K562 (cell line): ENCODE results near the gene CTSS.

Experiments
- KAT7 ChIP-seq: sonication (generic); formaldehyde crosslinking; IDR thresholded peaks from 2 replicates; pipeline ENCODE4 v1.8.0; 2022; ENCODE audit warnings: missing genetic modification reagents, mild to moderate bottlenecking, borderline replicate concordance
- LARP7 ChIP-seq: fragments of 450-650 bp; IDR thresholded peaks from 2 replicates; pipeline ENCODE4 v1.6.1; 2016
- POLR2AphosphoS5 ChIP-seq: IDR thresholded peaks from 2 replicates; pipeline ENCODE4 v1.6.1; 2011; ENCODE audit warnings: mild to moderate bottlenecking, low read depth, low read length, moderate library complexity; ENCODE audit not compliant: control insufficient read depth, insufficient read depth
- RBM34 ChIP-seq: fragments of 200-400 bp; formaldehyde crosslinking; IDR thresholded peaks from 2 replicates; pipeline ENCODE4 v1.6.1; 2018; ENCODE audit warnings: low read length, borderline replicate concordance; ENCODE audit not compliant: insufficient read depth
- RCOR1 ChIP-seq, 2 experiments: IDR thresholded peaks; 2 replicates each; pipeline ENCODE4 v1.6.1; 2012; ENCODE audit warnings: low read depth in 2 of 2, low read length in 2 of 2, borderline replicate concordance in 1 of 2, improper control_type of control experiment in 1 of 2
- RFX5 ChIP-seq: IDR thresholded peaks from 2 replicates; pipeline ENCODE4 v1.6.1; 2011; ENCODE audit warnings: low read depth, mild to moderate bottlenecking, improper control_type of control experiment, low read length
- ZNF239 ChIP-seq: fragments of 250-450 bp; sonication (Bioruptor Pico); IDR thresholded peaks from 2 replicates; pipeline ENCODE4 v1.4.0; 2020; ENCODE audit warnings: mild to moderate bottlenecking
- TF ChIP-seq, protein P1 (sequence below): fragments of 250-450 bp; sonication (Bioruptor Pico); IDR thresholded peaks from 2 replicates; pipeline ENCODE4 v1.5.0; 2021; ENCODE audit warnings: mild to moderate bottlenecking, borderline replicate concordance

DNA sequence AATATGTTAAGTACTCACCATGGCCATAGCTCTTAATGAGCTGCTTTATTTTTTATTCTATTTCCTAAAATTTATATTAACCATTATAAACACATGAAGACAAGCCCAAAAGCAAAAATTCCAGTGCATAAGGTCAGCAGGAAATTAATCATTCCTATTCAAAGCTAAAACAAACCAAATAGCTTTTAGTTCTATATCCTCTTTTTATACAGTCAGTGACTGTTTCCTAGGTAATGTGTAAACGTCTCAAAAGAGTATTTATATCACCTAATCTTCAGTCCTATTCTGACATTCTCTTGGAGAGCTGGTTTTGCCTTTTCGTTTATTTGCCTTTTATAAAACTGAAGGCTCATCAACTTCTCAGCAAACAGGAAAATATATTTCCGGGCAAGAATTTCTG, 72.9 kb downstream of the CTSS start:
- TF ChIP-seq, protein P1, sequence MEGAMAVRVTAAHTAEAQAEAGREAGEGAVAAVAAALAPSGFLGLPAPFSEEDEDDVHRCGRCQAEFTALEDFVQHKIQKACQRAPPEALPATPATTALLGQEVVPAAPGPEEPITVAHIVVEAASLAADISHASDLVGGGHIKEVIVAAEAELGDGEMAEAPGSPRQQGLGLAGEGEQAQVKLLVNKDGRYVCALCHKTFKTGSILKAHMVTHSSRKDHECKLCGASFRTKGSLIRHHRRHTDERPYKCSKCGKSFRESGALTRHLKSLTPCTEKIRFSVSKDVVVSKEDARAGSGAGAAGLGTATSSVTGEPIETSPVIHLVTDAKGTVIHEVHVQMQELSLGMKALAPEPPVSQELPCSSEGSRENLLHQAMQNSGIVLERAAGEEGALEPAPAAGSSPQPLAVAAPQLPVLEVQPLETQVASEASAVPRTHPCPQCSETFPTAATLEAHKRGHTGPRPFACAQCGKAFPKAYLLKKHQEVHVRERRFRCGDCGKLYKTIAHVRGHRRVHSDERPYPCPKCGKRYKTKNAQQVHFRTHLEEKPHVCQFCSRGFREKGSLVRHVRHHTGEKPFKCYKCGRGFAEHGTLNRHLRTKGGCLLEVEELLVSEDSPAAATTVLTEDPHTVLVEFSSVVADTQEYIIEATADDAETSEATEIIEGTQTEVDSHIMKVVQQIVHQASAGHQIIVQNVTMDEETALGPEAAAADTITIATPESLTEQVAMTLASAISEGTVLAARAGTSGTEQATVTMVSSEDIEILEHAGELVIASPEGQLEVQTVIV (CRISPR knock-in tag): no peak
- TF ChIP-seq LARP7 (no peak), RFX5 (no peak), KAT7 (CRISPR knock-in tag) (no peak), RCOR1 (IDR thresholded peaks at IDR 0.05; ENCODE audit: borderline replicate concordance in 1 of 2, low read depth in 2 of 2, low read length in 2 of 2) (no peak), RBM34 (no peak), ZNF239 (CRISPR knock-in tag) (no peak), POLR2AphosphoS5 (no peak)
